B cell (primary cell): ENCODE measurements around the gene C3orf49. TPM values are rescaled to one million over a fixed set of nuclear protein-coding genes. Genes with fewer than 3 reads are reported as not detected.

Source experiments
- ATAC-seq: fragments of 200-7000 bp; cut with Tn5 transposase; one replicate; pipeline ENCODE4 v1.10.0; 2021; ENCODE audit warnings: low read depth, mild to moderate bottlenecking, moderate number of reproducible peaks, moderate library complexity
- CTCF ChIA-PET: fragments of 350-600 bp; sonication (Branson Sonifier 250); formaldehyde crosslinking; loops from one replicate; lab custom pipeline; 2021; ENCODE audit warnings: antibody characterized with exemption, inconsistent platforms; lab: Charles Lee
- POLR2A ChIA-PET: fragments of 350-600 bp; sonication (Branson Sonifier 250); formaldehyde crosslinking; loops from one replicate; lab custom pipeline; 2021; ENCODE audit warnings: antibody characterized with exemption; lab: Charles Lee
- DNase-seq: peaks from one replicate; pipeline ENCODE4 v3.0.0; 2013
- H2AFZ ChIP-seq: 2 replicates; pipeline ENCODE4 v1.6.1; 2012; ENCODE audit warnings: mild to moderate bottlenecking, low read depth, low read length; ENCODE audit not compliant: insufficient read depth, poor library complexity, severe bottlenecking
- H3K27ac ChIP-seq, 2 donors: 1 replicate in 1 of 2; 2 replicates in 1 of 2; pipeline ENCODE4 v1.5.1; 2012 to 2013; ENCODE audit warnings: low read length in 2 of 2, mild to moderate bottlenecking in 2 of 2, moderate library complexity in 1 of 2
- H3K27me3 ChIP-seq, 4 experiments: fragments of 200-600 bp in 1 of 4; sonication (generic) in 1 of 4; replicated peaks in 1 of 4; 1 replicate in 2 of 4; 2 replicates in 2 of 4; pipeline versions ENCODE4 v1.6.1 to v1.7.0; 2013 to 2016; ENCODE audit warnings: low read length in 3 of 4, mild to moderate bottlenecking in 2 of 4, mixed read lengths in 1 of 4, moderate library complexity in 1 of 4; ENCODE audit not compliant: insufficient read depth in 4 of 4, control insufficient read depth in 3 of 4; ENCODE audit errors: control extremely low read depth in 1 of 4
- H3K36me3 ChIP-seq, 2 experiments: replicated peaks in 1 of 2; 1 replicate in 1 of 2; 2 replicates in 1 of 2; pipeline versions ENCODE4 v1.6.1 to v1.7.1; 2013; ENCODE audit warnings: low read length in 1 of 2; ENCODE audit not compliant: insufficient read depth in 2 of 2, control insufficient read depth in 1 of 2; ENCODE audit errors: control extremely low read depth in 1 of 2, extremely low read depth in 1 of 2
- H3K4me1 ChIP-seq, 2 donors: fragments of 200-600 bp in 1 of 2; sonication (generic) in 1 of 2; 1 replicate in 1 of 2; 2 replicates in 1 of 2; pipeline versions ENCODE4 v1.5.1 to v1.6.1; 2013 to 2017; ENCODE audit warnings: low read length in 2 of 2; ENCODE audit not compliant: control insufficient read depth in 2 of 2, insufficient read depth in 2 of 2
- H3K4me2 ChIP-seq: replicated peaks from 2 replicates; pipeline ENCODE3; 2012; ENCODE audit warnings: mild to moderate bottlenecking, low read depth, low read length; ENCODE audit not compliant: poor library complexity, severe bottlenecking
- H3K4me3 ChIP-seq, 5 experiments: fragments of 200-600 bp in 1 of 5; sonication (generic) in 1 of 5; 1 replicate in 3 of 5; 2 replicates in 2 of 5; pipeline versions ENCODE4 v1.5.1 to v1.7.0; 2011 to 2016; ENCODE audit warnings: low read length in 4 of 5, mild to moderate bottlenecking in 4 of 5, low read depth in 2 of 5, control low read depth in 1 of 5, moderate library complexity in 1 of 5; ENCODE audit not compliant: insufficient read depth in 1 of 5; ENCODE audit errors: control extremely low read depth in 1 of 5, extremely low read depth in 1 of 5
- H3K79me2 ChIP-seq: fragments of 200-600 bp; sonication (generic); one replicate; pipeline ENCODE4 v1.6.0; 2016; ENCODE audit warnings: low read length; ENCODE audit not compliant: control insufficient read depth, insufficient read depth
- H3K9ac ChIP-seq: fragments of 200-600 bp; sonication (generic); 2 replicates; pipeline ENCODE4 v1.6.1; 2017; ENCODE audit warnings: mild to moderate bottlenecking, low read length, moderate library complexity
- H3K9me3 ChIP-seq, 3 donors: one replicate each; pipeline versions ENCODE4 v1.6.1 to v1.7.1; 2013; ENCODE audit warnings: low read length in 2 of 3; ENCODE audit not compliant: control insufficient read depth in 2 of 3, insufficient read depth in 1 of 3; ENCODE audit errors: control extremely low read depth in 1 of 3
- H4K20me1 ChIP-seq: 2 replicates; pipeline ENCODE4 v1.6.0; 2012; ENCODE audit warnings: mild to moderate bottlenecking, low read length; ENCODE audit not compliant: insufficient read depth, control insufficient read depth, poor library complexity, severe bottlenecking
- H3K27ac Mint-ChIP-seq: one replicate; pipeline ENCODE4 v1.8.0; 2021; ENCODE audit warnings: mixed read lengths
- H3K27me3 Mint-ChIP-seq: one replicate; pipeline ENCODE4 v1.8.0; 2021; ENCODE audit warnings: mixed read lengths
- H3K4me1 Mint-ChIP-seq: one replicate; pipeline ENCODE4 v1.8.0; 2021; ENCODE audit warnings: mixed read lengths
- H3K4me3 Mint-ChIP-seq: one replicate; pipeline ENCODE4 v1.8.0; 2021; ENCODE audit warnings: mixed read lengths
- H3K9me3 Mint-ChIP-seq: one replicate; pipeline ENCODE4 v1.8.0; 2022; ENCODE audit warnings: mixed read lengths; ENCODE audit not compliant: insufficient read depth
- CTCF ChIP-seq: fragments of 200-600 bp; IDR thresholded peaks from one replicate; pipeline ENCODE4 v1.8.0; 2022; ENCODE audit warnings: antibody characterized with exemption, mild to moderate bottlenecking
- EZH2 ChIP-seq: IDR thresholded peaks from 2 replicates; pipeline ENCODE4 v1.6.1; 2012; ENCODE audit warnings: borderline replicate concordance, low read depth, mild to moderate bottlenecking, moderate library complexity, low read length; ENCODE audit not compliant: insufficient read depth, poor library complexity, severe bottlenecking
- WGBS: methylation state at CpG from one replicate; pipeline ENCODE4 v1.1.5; 2013; ENCODE audit warnings: missing lambda C conversion rate; ENCODE audit not compliant: insufficient coverage; 5-methylcytosine and 5-hydroxymethylcytosine counted together
- intact Hi-C: fragments of 100-400 bp; cut with micrococcal nuclease; formaldehyde crosslinking; loops from one replicate; pipeline ENCODE4 v1.10.0; 2022
- polyA plus RNA-seq: library from polyadenylated mRNA; depleted of rRNA; stranded (reverse); fragments of >200 nt; gene quantifications from 2 replicates; pipeline ENCODE4 v1.2.3, GENCODE V29; 2012
- total RNA-seq, 2 donors: library from RNA; stranded (reverse); fragments of 120-200 nt in 1 of 2; gene quantifications; 1 replicate in 1 of 2; 2 replicates in 1 of 2; pipeline versions ENCODE4 v1.2.3 to v1.2.4, GENCODE V29; 2013 to 2022

The C3orf49 gene
- total and polyA plus RNA-seq, 2 donors (not counting 1 experiment from before 2014, with no cell fraction given), result not detected

DNA sequence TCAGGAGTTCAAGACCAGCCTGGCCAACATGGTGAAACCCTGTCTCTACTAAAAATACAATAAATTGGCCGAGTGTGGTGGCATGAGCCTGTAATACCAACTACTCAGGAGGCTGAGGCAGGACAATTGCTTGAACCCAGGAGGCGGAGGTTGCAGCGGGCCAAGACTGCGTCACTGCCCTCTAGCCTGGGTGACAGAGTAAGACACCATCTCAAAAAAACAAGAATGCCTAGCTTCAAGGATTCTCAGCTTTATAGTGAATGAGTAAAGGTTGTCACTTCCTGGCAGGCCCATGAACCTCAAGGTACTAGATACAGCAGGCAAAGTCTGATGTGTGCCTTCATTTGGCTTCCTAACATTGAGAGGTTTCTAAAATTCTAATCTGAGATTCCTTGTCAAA, 30.1 kb downstream of the C3orf49 start:
- ATAC-seq, result no peak
- intact Hi-C loops, result no loop called here
- H3K36me3 ChIP-seq, result peaks cover 0 to 4% of the 10 kb centered on the region in 2 experiments
- H3K27ac ChIP-seq, result no peak overlapping the region
- H4K20me1 ChIP-seq, result no peaks in the 10 kb centered on the region
- H3K79me2 ChIP-seq, result peaks cover 39% of the 10 kb centered on the region
- Mint-ChIP-seq H3K27me3 (no peaks in the 10 kb centered on the region), H3K4me1 (no peaks in the 10 kb centered on the region), H3K27ac (no peak overlapping the region), H3K9me3 (no peaks in the 10 kb centered on the region), H3K4me3 (no peak overlapping the region)
- no peaks in the 10 kb centered on the region for H3K4me1 ChIP-seq
- 100% methylated on average over 2 of the region's 4 CpGs for WGBS
- no peak for TF ChIP-seq EZH2
- TF ChIP-seq CTCF, result no peak
- ChIA-PET POLR2A (no interaction called here), CTCF (no interaction called here)
- H3K27me3 ChIP-seq, result no peaks in the 10 kb centered on the region
- H3K9me3 ChIP-seq, result no peaks in the 10 kb centered on the region
- H2AFZ ChIP-seq, result no peak overlapping the region
- H3K4me2 ChIP-seq, result no peak overlapping the region
- DNase-seq, result no peak
- H3K9ac ChIP-seq, result no peak overlapping the region
- no peak overlapping the region for H3K4me3 ChIP-seq

DNA sequence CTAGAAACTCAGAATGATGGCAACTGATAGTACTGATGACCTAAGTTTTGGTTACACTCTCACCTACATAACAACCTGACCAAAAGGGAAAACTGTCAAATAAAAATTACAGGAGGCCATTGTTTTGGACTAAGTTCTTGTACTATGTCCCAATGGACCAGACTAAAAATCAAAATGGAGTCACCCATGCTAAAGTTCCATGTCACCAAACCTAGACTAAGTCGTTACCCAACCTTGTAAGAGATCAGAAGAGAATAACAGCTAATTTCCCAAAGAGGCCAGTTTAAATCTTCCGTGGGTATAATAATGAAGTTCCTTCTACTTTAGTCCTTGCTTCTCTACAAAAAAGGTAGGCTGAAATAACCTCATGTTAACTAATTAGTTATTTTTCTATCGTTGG, 32.2 kb downstream of the C3orf49 start:
- POLR2A ChIA-PET, result no interaction called here
- H3K79me2 ChIP-seq, result peaks cover 33% of the 10 kb centered on the region
- no peaks in the 10 kb centered on the region for H3K27me3 Mint-ChIP-seq

More for the DNA sequence above, 32.2 kb downstream of the C3orf49 start:
- no peaks in the 10 kb centered on the region for H3K9me3 Mint-ChIP-seq
- Histone ChIP-seq H4K20me1 (no peaks in the 10 kb centered on the region), H3K27ac (no peak overlapping the region), H3K4me2 (no peak overlapping the region), H3K27me3 (no peaks in the 10 kb centered on the region), H2AFZ (no peak overlapping the region), H3K4me1 (no peaks in the 10 kb centered on the region), H3K9me3 (no peaks in the 10 kb centered on the region), H3K36me3 (no peaks in the 10 kb centered on the region), H3K4me3 (no peak overlapping the region), H3K9ac (no peak overlapping the region)
- H3K4me3 Mint-ChIP-seq, result no peak overlapping the region
- CTCF ChIA-PET, result interaction anchor here (1.1 kb wide), 1 partner anchor 141 kb away, joined by 3 read pairs; no protein-coding TSS in a partner anchor
- H3K27ac Mint-ChIP-seq, result no peak overlapping the region
- H3K4me1 Mint-ChIP-seq, result peaks cover 3% of the 10 kb centered on the region
- ATAC-seq (no peak), DNase-seq (no peak)
- WGBS, result 100% methylated on average over 1 of the region's 3 CpGs
- intact Hi-C loops, result no loop called here
- TF ChIP-seq CTCF, result no peak
- no peak for TF ChIP-seq EZH2
